Limb (tissue), 2 donors: ENCODE results near the gene YWHAG.
"Not testable (repeated sequence)": the region's sequence is repeated elsewhere in the genome, so short reads cannot be mapped to it uniquely, and the experiment has no call there.

Experiments
- DNase-seq, 2 donors: peaks; one replicate each; pipeline ENCODE4 v3.0.0-alpha.2; 2016; ENCODE audit errors: extremely low spot score in 2 of 2

Gene YWHAG

GRCh38 chr7:76325811-76326210 is 33.0 kb downstream of the YWHAG start:
- DNase-seq: no peak

- no peak for DNase-seq
Observed at GRCh38 chr7:76325092-76325491, 33.7 kb downstream of the YWHAG start.

- peak; percentile 61 to 76 for DNase-seq
Observed at GRCh38 chr7:76318488-76319353, 40.1 kb downstream of the YWHAG start.

GRCh38 chr7:76317782-76318487 is 40.9 kb downstream of the YWHAG start:
- DNase-seq: peak; percentile 97

GRCh38 chr7:76316984-76317781 is 41.6 kb downstream of the YWHAG start:
- DNase-seq: no peak

GRCh38 chr7:76315364-76315763 is 43.4 kb downstream of the YWHAG start:
- no peak for DNase-seq

- DNase-seq: not testable (repeated sequence)
Observed at GRCh38 chr7:76314740-76315139, 44.1 kb downstream of the YWHAG start.

- DNase-seq: peak; percentile 92 to 95
Observed at GRCh38 chr7:76314042-76314721, 44.6 kb downstream of the YWHAG start.

- DNase-seq: not testable (repeated sequence)
Observed at GRCh38 chr7:76311838-76312237, 47.0 kb downstream of the YWHAG start.

- peak; percentile 62 to 82 for DNase-seq
Observed at GRCh38 chr7:76310102-76310957, 48.5 kb downstream of the YWHAG start.

GRCh38 chr7:76309341-76310101 is 49.3 kb downstream of the YWHAG start:
- not testable (repeated sequence) for DNase-seq

GRCh38 chr7:76308874-76309273 is 49.9 kb downstream of the YWHAG start:
- DNase-seq: not testable (repeated sequence)

GRCh38 chr7:76304888-76305375 is 53.9 kb downstream of the YWHAG start:
- no peak for DNase-seq

- peak; percentile 92 to 97 for DNase-seq
Observed at GRCh38 chr7:76303202-76304147, 55.3 kb downstream of the YWHAG start.

GRCh38 chr7:76302347-76303201 is 56.2 kb downstream of the YWHAG start, which contains the start of gene HSPB1:
Gene HSPB1 (plus strand): TSS chr7:76302673. CDS start chr7:76302713, 40 bp downstream.
- DNase-seq: peak; percentile 91 to 92

- DNase-seq: no peak
Observed at GRCh38 chr7:76301000-76301399, 57.8 kb downstream of the YWHAG start.

GRCh38 chr7:76300166-76300731 is 58.5 kb downstream of the YWHAG start:
- DNase-seq: no peak
